Measurements from ENCODE around the gene GUCY1B1.

DNA sequence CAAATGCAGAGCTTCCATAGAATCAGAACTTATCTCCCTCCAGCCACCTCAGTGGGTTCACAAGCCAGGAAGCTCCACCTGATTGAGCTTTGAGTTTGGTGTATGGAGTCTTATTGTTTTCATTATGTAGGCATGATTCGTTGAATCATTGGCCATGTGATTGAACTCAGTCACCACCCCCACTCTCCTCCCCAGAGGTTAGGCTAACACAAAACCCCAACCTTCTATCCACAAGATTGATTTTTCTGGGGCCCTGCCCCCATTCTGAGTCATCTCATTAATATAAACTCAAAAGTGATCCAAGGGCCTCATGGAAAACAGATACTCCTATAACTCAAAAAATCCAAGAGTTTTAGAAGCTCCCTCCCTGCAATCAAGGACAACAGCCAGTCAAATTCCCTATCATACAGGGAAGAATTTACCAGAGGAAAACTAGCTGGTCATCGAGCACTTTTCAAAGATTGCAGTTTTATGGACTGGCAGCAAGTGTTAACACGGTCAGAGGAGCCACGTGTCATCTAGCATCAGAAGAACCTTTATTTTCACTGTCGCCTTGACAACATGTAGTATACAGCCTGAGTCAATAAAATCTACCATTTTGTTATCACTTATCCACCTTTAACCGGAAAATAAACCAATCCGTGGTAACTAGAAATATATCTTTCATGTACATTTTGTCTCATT lies 35.9 kb upstream of the GUCY1B1 start:
- TF ChIP-seq CTCF (optimal IDR thresholded peaks at IDR 0.05 in 1 of 3, IDR thresholded peaks at IDR 0.05 in 1 of 3, conservative IDR thresholded peaks at IDR 0.05 in 1 of 3; ENCODE audit: extremely low read depth in 1 of 3, insufficient read depth in 2 of 3, low read length in 3 of 3) (no peak), EZH2 (IDR thresholded peaks at IDR 0.05; ENCODE audit: low read length) (no peak)
